Effector memory CD8-positive, alpha-beta T cell (primary cell): ENCODE results near the gene CNTN1.

ENCODE experiments used
- ATAC-seq: fragments of 150-1000 bp; cut with Tn5 transposase; replicated peaks from 2 replicates; pipeline ENCODE4 v1.10.0; 2021; ENCODE audit warnings: mild to moderate bottlenecking, moderate library complexity
- DNase-seq, 3 experiments: peaks; one replicate each; pipeline ENCODE4 v3.0.0; 2021
- H3K27ac Mint-ChIP-seq, 2 donors: one replicate each; pipeline ENCODE4 v1.8.0; 2022; ENCODE audit warnings: mild to moderate bottlenecking in 2 of 2, mixed read lengths in 2 of 2, moderate library complexity in 2 of 2
- H3K27me3 Mint-ChIP-seq, 2 donors: one replicate each; pipeline ENCODE4 v1.8.0; 2022; ENCODE audit warnings: mixed read lengths in 2 of 2
- H3K36me3 Mint-ChIP-seq: one replicate; pipeline ENCODE4 v1.8.0; 2022; ENCODE audit warnings: mild to moderate bottlenecking, moderate library complexity, mixed read lengths; ENCODE audit not compliant: insufficient read depth
- H3K4me1 Mint-ChIP-seq, 2 donors: one replicate each; pipeline ENCODE4 v1.8.0; 2022; ENCODE audit warnings: low read depth in 2 of 2, mixed read lengths in 2 of 2
- H3K4me3 Mint-ChIP-seq, 2 donors: one replicate each; pipeline ENCODE4 v1.8.0; 2022; ENCODE audit warnings: mild to moderate bottlenecking in 2 of 2, mixed read lengths in 2 of 2, moderate library complexity in 2 of 2
- H3K9me3 Mint-ChIP-seq, 2 donors: one replicate each; pipeline ENCODE4 v1.8.0; 2022; ENCODE audit warnings: mixed read lengths in 2 of 2

Gene CNTN1

DNA sequence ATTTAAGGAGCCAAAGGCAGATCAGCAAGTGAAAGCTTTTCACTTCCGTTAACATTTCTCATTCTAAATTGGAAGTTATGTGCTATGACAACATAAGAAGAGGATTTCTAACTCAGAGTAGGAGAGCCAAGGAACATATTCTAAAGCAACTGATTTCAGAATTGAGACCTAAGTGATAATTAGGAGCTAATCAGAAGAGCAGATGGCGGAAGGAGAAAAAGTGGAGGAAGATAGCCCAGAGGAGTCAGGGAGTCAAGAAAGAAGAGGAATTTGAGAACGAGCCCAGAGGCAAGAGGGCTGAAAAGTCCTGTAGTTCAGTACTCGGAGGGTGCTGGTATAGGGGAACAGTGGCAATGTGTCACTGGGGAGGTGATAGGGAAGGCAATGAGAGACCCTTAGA lies 162.4 kb downstream of the CNTN1 start:
- H3K27ac Mint-ChIP-seq: no peak overlapping the region
- DNase-seq: no peak
- ATAC-seq: no peak
- H3K4me3 Mint-ChIP-seq: no peak overlapping the region
- H3K9me3 Mint-ChIP-seq: peaks cover 6 to 10% of the 10 kb centered on the region in 2 donors
- H3K4me1 Mint-ChIP-seq: no peaks in the 10 kb centered on the region
- no peaks in the 10 kb centered on the region for H3K27me3 Mint-ChIP-seq
- H3K36me3 Mint-ChIP-seq: no peaks in the 10 kb centered on the region

DNA sequence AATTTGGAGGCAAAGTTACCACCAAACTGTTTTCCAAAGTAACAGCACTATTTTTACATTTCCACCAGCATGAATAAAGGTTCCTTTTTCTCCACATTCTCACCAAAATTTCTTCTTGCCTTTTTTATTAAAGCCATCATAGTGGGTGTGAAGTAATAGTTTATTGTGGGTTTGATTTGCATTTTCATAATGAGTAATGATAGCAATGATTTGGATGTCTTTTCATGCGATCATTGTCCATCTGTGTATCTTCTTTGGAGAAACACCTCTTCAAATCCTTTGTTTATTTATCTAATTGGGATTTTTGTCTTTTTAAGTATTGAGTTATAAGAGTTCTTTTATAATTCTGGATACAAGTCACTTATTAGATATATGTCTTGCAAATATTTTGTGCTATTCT lies 172.7 kb downstream of the CNTN1 start:
- DNase-seq (no peak), ATAC-seq (no peak)
- Mint-ChIP-seq H3K27ac (no peak overlapping the region), H3K4me1 (no peaks in the 10 kb centered on the region), H3K27me3 (no peaks in the 10 kb centered on the region), H3K4me3 (no peak overlapping the region), H3K36me3 (no peaks in the 10 kb centered on the region), H3K9me3 (peaks cover 4 to 7% of the 10 kb centered on the region in 2 donors)

DNA sequence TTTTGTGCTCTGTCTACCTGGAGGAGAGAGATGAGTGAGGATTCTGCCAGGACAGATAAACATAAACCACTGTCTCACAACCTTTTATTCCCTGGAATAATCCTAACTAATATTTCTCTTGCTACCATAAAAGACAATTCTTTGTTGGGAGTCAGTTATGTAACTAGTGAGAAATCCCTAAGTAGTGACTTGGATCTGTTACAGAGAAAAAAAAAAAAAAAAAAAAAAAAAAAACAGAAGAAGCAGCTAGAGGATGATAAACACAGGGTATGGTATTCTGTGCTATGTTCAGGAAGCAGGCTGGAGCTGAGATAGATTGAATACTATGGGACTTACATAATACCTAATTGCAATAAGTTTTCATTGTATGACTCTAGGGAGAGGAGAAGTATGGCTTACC lies 178.7 kb downstream of the CNTN1 start:
- H3K36me3 Mint-ChIP-seq: no peaks in the 10 kb centered on the region
- H3K27ac Mint-ChIP-seq: no peak overlapping the region
- no peak for ATAC-seq

DNA sequence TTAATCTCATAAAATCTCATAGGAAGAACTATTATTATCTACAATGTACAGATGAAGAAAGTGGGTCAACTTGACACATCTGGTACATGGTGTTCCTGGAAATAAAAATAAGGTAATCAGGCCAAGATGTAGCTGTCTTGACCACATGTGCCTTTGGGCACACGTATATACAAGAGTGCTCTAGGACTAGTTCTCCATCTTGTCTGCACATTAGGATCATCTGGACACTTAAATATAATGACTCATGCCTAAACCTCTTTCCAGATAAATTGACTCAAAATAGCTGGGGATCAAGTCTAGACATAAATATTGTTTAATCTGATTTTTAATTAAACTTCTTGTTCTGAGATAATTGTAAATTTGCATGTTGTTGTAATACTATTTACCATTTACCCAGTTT lies 182.6 kb downstream of the CNTN1 start:
- Mint-ChIP-seq H3K9me3 (peaks cover 0 to 2% of the 10 kb centered on the region in 2 donors), H3K4me3 (no peak overlapping the region), H3K27me3 (no peaks in the 10 kb centered on the region), H3K4me1 (no peaks in the 10 kb centered on the region), H3K36me3 (no peaks in the 10 kb centered on the region), H3K27ac (no peak overlapping the region)
- no peak for ATAC-seq
- DNase-seq: no peak

More for the DNA sequence above, 178.7 kb downstream of the CNTN1 start:
- H3K9me3 Mint-ChIP-seq: peaks cover 3 to 7% of the 10 kb centered on the region in 2 donors
- H3K4me1 Mint-ChIP-seq: no peaks in the 10 kb centered on the region
- no peak for DNase-seq
- H3K27me3 Mint-ChIP-seq: no peaks in the 10 kb centered on the region
- no peak overlapping the region for H3K4me3 Mint-ChIP-seq

DNA sequence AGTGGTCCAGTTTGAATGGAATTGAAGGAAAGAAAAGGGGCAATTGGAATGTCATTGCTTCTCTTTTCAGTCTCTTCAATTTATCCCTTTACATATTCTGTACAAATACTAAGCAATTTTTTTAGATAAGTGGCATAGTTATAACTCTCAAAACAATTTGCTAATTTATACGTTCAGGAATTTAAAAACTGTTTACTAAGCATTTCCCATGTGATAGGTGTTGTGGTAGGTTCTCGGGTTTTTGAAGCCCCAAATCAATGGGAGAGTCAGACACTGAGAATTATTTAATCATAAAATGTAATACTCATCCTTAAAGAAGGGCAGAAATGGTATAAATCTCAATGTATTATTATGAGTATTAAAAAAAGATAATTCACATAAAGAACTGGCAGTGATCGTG lies 197.1 kb downstream of the CNTN1 start:
- Mint-ChIP-seq H3K4me1 (no peaks in the 10 kb centered on the region), H3K36me3 (no peaks in the 10 kb centered on the region), H3K27ac (no peak overlapping the region), H3K9me3 (peaks cover 4 to 7% of the 10 kb centered on the region in 2 donors), H3K4me3 (no peak overlapping the region), H3K27me3 (no peaks in the 10 kb centered on the region)
- no peak for ATAC-seq
- DNase-seq: no peak

DNA sequence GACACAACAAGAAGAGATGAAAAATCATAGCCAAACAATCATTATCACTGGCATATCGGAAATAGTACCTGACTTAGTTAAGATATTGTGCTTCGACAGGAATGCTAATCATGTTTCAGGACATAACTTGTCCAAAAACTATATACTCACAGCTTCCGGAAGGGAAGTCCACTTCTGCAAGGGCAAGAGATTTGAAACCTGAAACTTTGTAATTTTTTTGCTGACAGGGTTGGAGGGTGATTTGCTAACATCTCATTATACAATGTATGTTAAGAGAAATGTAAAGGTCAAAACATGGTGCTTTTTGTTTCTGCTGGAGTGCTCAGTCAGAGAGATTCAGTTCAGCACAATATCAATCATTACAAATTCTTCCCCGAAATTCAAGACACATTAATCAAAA lies 200.3 kb downstream of the CNTN1 start:
- Mint-ChIP-seq H3K27me3 (no peaks in the 10 kb centered on the region), H3K9me3 (peaks cover 4 to 7% of the 10 kb centered on the region in 2 donors), H3K4me1 (no peaks in the 10 kb centered on the region), H3K27ac (no peak overlapping the region), H3K4me3 (no peak overlapping the region), H3K36me3 (no peaks in the 10 kb centered on the region)
- no peak for DNase-seq
- ATAC-seq: no peak

DNA sequence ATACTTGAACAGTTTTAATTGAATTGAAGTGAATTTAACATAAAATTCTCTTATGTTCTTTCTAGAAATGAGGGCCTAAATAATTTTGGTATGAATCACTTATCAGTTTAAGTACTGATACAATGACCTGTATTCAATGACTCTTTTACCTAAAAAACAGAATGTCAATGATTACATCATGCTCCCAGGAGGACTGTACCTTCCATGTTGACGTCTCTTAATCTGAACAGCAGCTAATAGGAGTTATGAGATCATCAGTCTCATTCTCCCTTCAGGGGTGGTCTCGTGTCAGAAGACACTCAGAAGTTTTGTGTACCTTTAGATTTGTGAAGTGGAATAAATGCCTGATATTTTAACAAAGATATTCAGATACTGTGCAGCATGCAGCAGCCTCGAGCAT lies 206.3 kb downstream of the CNTN1 start:
- DNase-seq: no peak
- no peak overlapping the region for H3K4me3 Mint-ChIP-seq
- ATAC-seq: no peak
- H3K36me3 Mint-ChIP-seq: no peaks in the 10 kb centered on the region
- peaks cover 3 to 7% of the 10 kb centered on the region in 2 donors for H3K9me3 Mint-ChIP-seq
- H3K27me3 Mint-ChIP-seq: no peaks in the 10 kb centered on the region
- no peak overlapping the region for H3K27ac Mint-ChIP-seq
- H3K4me1 Mint-ChIP-seq: no peaks in the 10 kb centered on the region

DNA sequence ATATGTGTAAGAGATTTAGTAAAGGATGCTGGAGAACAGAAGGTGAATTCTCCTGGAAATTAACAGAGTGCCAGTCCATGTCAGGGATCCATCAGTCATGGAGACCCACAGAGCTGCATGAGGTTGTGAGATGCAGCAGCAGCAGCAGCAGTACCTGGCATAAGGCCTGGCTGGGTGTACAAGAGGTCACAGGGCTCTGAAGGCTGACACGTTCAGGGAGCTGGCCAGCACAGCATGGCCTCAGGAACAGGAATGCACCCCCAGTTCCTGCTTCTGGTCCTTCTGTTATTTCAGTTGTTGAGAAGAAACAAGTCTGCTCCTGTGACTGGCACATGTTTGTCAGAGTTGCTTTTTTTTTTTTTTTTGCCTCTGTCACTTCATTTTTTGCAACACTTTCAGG lies 210.8 kb downstream of the CNTN1 start:
- DNase-seq (no peak), ATAC-seq (no peak)
- H3K36me3 Mint-ChIP-seq: no peaks in the 10 kb centered on the region
- H3K4me1 Mint-ChIP-seq: no peaks in the 10 kb centered on the region
- no peak overlapping the region for H3K4me3 Mint-ChIP-seq
- H3K27ac Mint-ChIP-seq: no peak overlapping the region
- no peaks in the 10 kb centered on the region for H3K9me3 Mint-ChIP-seq
- no peaks in the 10 kb centered on the region for H3K27me3 Mint-ChIP-seq

DNA sequence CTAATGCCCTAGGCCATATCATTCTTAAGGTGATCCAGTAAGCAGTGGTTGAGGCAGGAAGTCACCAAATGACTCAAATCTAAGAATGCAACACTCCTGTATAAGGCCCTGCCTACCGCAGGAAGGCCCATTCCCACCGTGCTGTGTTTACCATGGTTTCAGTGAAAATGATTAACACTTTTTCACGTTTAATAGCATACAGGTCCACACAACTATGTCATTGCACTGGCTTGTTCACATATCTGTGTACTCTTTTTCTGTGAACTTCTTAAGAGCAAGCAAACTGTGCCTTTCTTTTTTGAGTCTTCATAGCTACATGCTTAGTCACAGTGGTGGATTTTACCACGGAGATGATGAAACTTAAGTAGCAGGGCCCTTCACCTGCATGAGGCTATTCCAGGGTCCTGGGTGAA lies 214.9 kb downstream of the CNTN1 start:
- DNase-seq (no peak), ATAC-seq (no peak)
- Mint-ChIP-seq H3K36me3 (no peaks in the 10 kb centered on the region), H3K4me1 (no peaks in the 10 kb centered on the region), H3K4me3 (no peak overlapping the region), H3K27me3 (no peaks in the 10 kb centered on the region), H3K27ac (no peak overlapping the region), H3K9me3 (no peaks in the 10 kb centered on the region)

DNA sequence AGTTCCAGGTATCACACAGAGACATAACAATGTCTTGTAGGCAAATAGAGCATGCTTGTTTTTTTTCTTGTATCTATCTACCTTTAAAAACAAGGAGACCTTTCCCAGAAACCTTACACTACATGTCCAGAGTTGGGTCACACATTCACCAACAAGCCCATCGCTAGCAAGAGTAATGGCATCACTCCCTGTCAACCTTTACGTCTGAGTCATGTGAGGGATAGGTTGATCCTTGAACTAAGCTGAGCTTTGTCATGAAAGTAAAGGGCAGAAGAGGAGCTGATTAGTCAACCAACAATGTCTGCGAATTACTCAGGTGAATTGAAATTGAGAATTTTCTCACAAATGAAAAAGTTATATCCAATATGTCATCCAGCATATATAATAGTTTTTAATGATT lies 219.4 kb downstream of the CNTN1 start:
- no peaks in the 10 kb centered on the region for H3K4me1 Mint-ChIP-seq
- H3K27ac Mint-ChIP-seq: no peak overlapping the region
- DNase-seq (no peak), ATAC-seq (no peak)
- H3K9me3 Mint-ChIP-seq: no peaks in the 10 kb centered on the region
- H3K27me3 Mint-ChIP-seq: no peaks in the 10 kb centered on the region
- H3K4me3 Mint-ChIP-seq: no peak overlapping the region
- H3K36me3 Mint-ChIP-seq: no peaks in the 10 kb centered on the region

DNA sequence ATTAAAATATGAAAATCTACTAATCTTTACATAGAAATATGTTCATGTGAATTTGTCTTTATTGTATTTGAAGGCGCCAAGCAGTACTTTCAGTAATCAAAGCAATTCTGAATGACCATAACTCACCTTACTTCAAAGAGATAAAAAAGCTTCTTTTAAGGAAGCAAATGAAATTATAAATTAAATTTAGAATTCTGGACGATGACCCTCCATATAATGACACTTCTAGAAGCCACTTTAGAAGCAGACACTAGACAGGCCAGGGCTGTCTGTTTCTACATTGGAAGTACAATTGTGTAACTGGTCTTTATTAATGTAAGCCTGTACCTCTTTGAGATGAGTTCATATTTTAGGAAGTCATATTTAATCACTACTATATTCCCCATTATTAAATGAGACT lies 222.9 kb downstream of the CNTN1 start:
- DNase-seq (no peak), ATAC-seq (no peak)
- Mint-ChIP-seq H3K27me3 (no peaks in the 10 kb centered on the region), H3K36me3 (no peaks in the 10 kb centered on the region), H3K27ac (no peak overlapping the region), H3K4me1 (no peaks in the 10 kb centered on the region), H3K4me3 (no peak overlapping the region), H3K9me3 (no peaks in the 10 kb centered on the region)

DNA sequence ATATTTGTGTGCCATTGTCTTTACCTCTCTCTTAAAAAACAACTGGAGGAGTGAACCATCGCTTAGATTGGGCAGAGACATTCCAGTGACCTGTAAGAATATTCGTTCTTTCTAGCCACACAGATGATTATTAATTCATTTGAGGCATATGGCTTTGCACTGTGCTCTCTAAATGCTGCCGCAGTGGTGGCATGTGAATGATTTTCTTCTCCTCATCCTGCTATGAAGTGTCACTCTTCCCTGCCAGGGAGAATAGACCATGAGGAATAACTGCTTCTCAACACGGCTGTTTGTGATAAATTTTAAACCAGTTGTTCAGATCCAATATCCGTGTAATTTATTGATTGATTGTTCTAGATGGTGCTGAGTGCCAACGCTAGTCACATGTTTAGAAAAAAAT lies 225.3 kb downstream of the CNTN1 start:
- Mint-ChIP-seq H3K9me3 (no peaks in the 10 kb centered on the region), H3K4me3 (no peak overlapping the region), H3K27me3 (no peaks in the 10 kb centered on the region), H3K36me3 (no peaks in the 10 kb centered on the region), H3K27ac (no peak overlapping the region), H3K4me1 (no peaks in the 10 kb centered on the region)
- DNase-seq: no peak
- no peak for ATAC-seq

DNA sequence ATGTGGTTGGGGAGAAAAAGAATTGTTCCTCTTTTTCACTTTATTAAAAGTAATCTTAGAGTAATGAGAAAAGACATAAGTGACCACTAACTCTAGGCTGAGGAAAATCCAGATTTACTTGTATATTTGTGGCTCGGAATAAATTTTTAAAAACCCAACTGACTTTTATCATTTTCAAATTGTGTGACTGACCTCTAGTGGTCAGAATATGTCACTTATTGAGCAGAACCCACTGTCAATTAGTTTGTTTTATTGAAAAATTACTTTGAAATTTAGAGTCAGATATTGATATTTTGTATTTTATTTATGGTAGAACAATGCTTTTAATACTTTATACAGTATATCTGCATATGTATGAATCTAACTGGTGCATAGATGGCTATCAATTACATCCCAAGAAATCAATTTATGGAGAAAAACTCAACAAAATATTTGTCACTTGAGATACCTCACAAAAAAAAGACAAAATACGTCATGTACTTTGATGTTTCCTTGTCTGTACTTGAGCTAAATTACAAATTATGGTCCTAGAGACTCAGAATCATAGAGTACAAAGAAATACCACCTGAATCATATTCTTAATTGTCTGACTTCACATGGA lies 229.4 kb downstream of the CNTN1 start:
- Mint-ChIP-seq H3K36me3 (no peaks in the 10 kb centered on the region), H3K4me3 (no peak overlapping the region), H3K27ac (no peak overlapping the region), H3K27me3 (no peaks in the 10 kb centered on the region), H3K9me3 (no peaks in the 10 kb centered on the region), H3K4me1 (no peaks in the 10 kb centered on the region)
- DNase-seq (no peak), ATAC-seq (no peak)

DNA sequence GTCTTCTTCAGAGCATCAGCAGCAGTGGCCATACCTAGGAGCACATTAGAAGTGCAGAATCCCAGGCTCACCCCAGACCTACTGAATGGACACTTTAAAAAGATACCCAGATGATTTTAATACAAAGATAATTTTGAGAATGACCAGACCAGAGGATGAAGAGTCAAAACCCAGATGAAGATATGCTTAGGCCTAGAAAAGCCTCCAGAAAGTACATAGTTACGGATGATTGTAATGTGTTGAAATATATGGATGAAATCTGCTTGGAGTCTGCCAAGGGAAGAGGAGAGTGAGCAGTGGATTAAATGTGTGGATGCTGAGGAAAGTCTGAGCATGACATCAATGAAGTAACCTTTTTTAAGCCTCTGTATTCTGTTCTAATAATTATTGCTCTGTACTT lies 245.7 kb downstream of the CNTN1 start:
- Mint-ChIP-seq H3K9me3 (no peaks in the 10 kb centered on the region), H3K4me3 (no peak overlapping the region)
- ATAC-seq: no peak

DNA sequence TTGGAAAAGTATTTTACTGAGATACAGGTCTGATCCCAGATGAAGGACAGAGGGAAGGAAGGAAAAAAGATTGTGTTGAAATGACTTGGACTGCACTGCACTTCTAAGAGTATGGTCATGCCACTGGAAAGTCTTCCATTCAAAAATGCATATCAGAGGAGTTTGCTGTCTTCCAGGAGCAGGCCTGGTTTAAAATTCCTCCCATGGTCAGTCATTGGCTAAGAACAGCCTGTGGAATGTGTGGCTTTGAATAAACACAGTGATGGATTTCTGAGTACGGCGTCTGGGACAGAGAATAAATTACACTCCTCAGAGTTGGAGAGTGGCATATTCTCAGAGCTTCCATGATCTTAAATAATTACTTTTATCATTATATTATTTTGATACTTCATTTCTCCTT lies 250.1 kb downstream of the CNTN1 start:
- no peaks in the 10 kb centered on the region for H3K9me3 Mint-ChIP-seq
- no peaks in the 10 kb centered on the region for H3K27me3 Mint-ChIP-seq
- no peak for ATAC-seq
- no peak overlapping the region for H3K27ac Mint-ChIP-seq
- no peak overlapping the region for H3K4me3 Mint-ChIP-seq
- no peaks in the 10 kb centered on the region for H3K36me3 Mint-ChIP-seq
- no peaks in the 10 kb centered on the region for H3K4me1 Mint-ChIP-seq
- no peak for DNase-seq

More for the DNA sequence above, 245.7 kb downstream of the CNTN1 start:
- no peaks in the 10 kb centered on the region for H3K36me3 Mint-ChIP-seq
- H3K27ac Mint-ChIP-seq: no peak overlapping the region
- no peak for DNase-seq
- no peaks in the 10 kb centered on the region for H3K27me3 Mint-ChIP-seq
- no peaks in the 10 kb centered on the region for H3K4me1 Mint-ChIP-seq
